GM21737 (cell line): ENCODE data around the gene GABRG3.

Experiments used
- ATAC-seq: cut with Tn5 transposase; IDR thresholded peaks from one replicate; pipeline ENCODE4 v1.9.1; 2021; ENCODE audit warnings: mild to moderate bottlenecking, moderate library complexity; ENCODE audit not compliant: unreplicated experiment

GABRG3 gene

GRCh38 chr15:27456807-27457206 lies 485.8 kb downstream of the GABRG3 start:
- no peak for ATAC-seq

GRCh38 chr15:27457766-27458165 lies 486.8 kb downstream of the GABRG3 start:
- ATAC-seq, result no peak

GRCh38 chr15:27458345-27459084 lies 487.5 kb downstream of the GABRG3 start:
- ATAC-seq, result no peak

- no peak for ATAC-seq
Observed at GRCh38 chr15:27459836-27460235, 488.9 kb downstream of the GABRG3 start.

- ATAC-seq, result no peak
Observed at GRCh38 chr15:27461181-27461580, 490.2 kb downstream of the GABRG3 start.

GRCh38 chr15:27463525-27464088 lies 492.6 kb downstream of the GABRG3 start:
- no peak for ATAC-seq

GRCh38 chr15:27464941-27465612 lies 494.1 kb downstream of the GABRG3 start:
- ATAC-seq, result no peak

- ATAC-seq, result no peak
Observed at GRCh38 chr15:27466758-27467157, 495.8 kb downstream of the GABRG3 start.

- no peak for ATAC-seq
Observed at GRCh38 chr15:27468151-27468591, 497.2 kb downstream of the GABRG3 start.

- ATAC-seq, result no peak
Observed at GRCh38 chr15:27473845-27474244, 502.9 kb downstream of the GABRG3 start.

GRCh38 chr15:27475395-27475794 lies 504.4 kb downstream of the GABRG3 start:
- no peak for ATAC-seq

GRCh38 chr15:27479296-27480140 lies 508.5 kb downstream of the GABRG3 start:
- no peak for ATAC-seq

GRCh38 chr15:27480141-27480530 lies 509.2 kb downstream of the GABRG3 start:
- no peak for ATAC-seq

GRCh38 chr15:27480642-27481041 lies 509.7 kb downstream of the GABRG3 start:
- ATAC-seq, result no peak

- ATAC-seq, result no peak
Observed at GRCh38 chr15:27481768-27482167, 510.8 kb downstream of the GABRG3 start.

GRCh38 chr15:27482287-27482686 lies 511.3 kb downstream of the GABRG3 start:
- no peak for ATAC-seq

GRCh38 chr15:27483124-27483523 lies 512.1 kb downstream of the GABRG3 start:
- no peak for ATAC-seq

GRCh38 chr15:27485265-27485664 lies 514.3 kb downstream of the GABRG3 start:
- no peak for ATAC-seq

- ATAC-seq, result no peak
Observed at GRCh38 chr15:27486051-27486450, 515.1 kb downstream of the GABRG3 start.

- ATAC-seq, result no peak
Observed at GRCh38 chr15:27486683-27487647, 516.0 kb downstream of the GABRG3 start.
